Adrenal gland (tissue), 12 donors: ENCODE results near the gene FCHSD2. TPM values are rescaled to one million over a fixed set of nuclear protein-coding genes. Genes with fewer than 3 reads are reported as not detected.

Experiments used
- DNase-seq, 7 donors: peaks; one replicate each; pipeline ENCODE4 v3.0.0-alpha.2; 2019 to 2020
- H3K27ac ChIP-seq, 5 donors: fragments of 200-600 bp; sonication (generic) in 4 of 5; 1 replicate in 3 of 5; 2 replicates in 2 of 5; pipeline versions ENCODE4 v1.5.1 to v1.8.0; 2016 to 2020; ENCODE audit warnings: mild to moderate bottlenecking in 1 of 5
- H3K27me3 ChIP-seq: fragments of 200-600 bp; 2 replicates; pipeline ENCODE4 v1.8.0; 2021
- H3K36me3 ChIP-seq, 2 donors: fragments of 200-600 bp; replicated peaks in 1 of 2; 1 replicate in 1 of 2; 2 replicates in 1 of 2; pipeline versions ENCODE4 v1.5.1 to v1.8.0; 2018 to 2022
- H3K4me1 ChIP-seq, 2 donors: fragments of 200-600 bp; replicated peaks in 1 of 2; 1 replicate in 1 of 2; 2 replicates in 1 of 2; pipeline versions ENCODE4 v1.5.1 to v1.8.0; 2018 to 2021
- H3K4me3 ChIP-seq, 4 donors: fragments of 200-600 bp; sonication (generic) in 3 of 4; one replicate each; pipeline ENCODE4 v1.5.1; 2016 to 2018
- H3K9me3 ChIP-seq, 3 donors: fragments of 200-600 bp; sonication (generic) in 1 of 3; replicated peaks in 1 of 3; 1 replicate in 2 of 3; 2 replicates in 1 of 3; pipeline versions ENCODE4 v1.5.1 to v1.8.0; 2016 to 2021
- CTCF ChIP-seq, 6 experiments: fragments of 450-650 bp in 4 of 6; fragments of 200-600 bp in 2 of 6; sonication (generic) in 1 of 6; IDR thresholded peaks; 1 replicate in 5 of 6; 2 replicates in 1 of 6; pipeline versions ENCODE4 v1.5.1 to v1.8.0; 2016 to 2021; ENCODE audit warnings: antibody characterized with exemption in 6 of 6, mild to moderate bottlenecking in 2 of 6, moderate library complexity in 1 of 6
- POLR2A ChIP-seq, 2 donors: fragments of 450-650 bp; IDR thresholded peaks; one replicate each; pipeline ENCODE4 v1.6.1; 2017; ENCODE audit warnings: antibody characterized with exemption in 2 of 2, mild to moderate bottlenecking in 2 of 2, moderate library complexity in 1 of 2
- WGBS, 4 donors: extraction: QIAGEN DNeasy Blood & Tissue Kit in 2 of 4; methylation state at CpG; one replicate each; pipeline versions ENCODE4 v1.1.5 to v1.1.7; 2013 to 2017; 5-methylcytosine and 5-hydroxymethylcytosine counted together
- intact Hi-C, 2 donors: fragments of 100-400 bp; cut with DNase I; formaldehyde crosslinking; loops; one replicate each; pipeline versions ENCODE4 v1.14.1 to v1.15.0; 2022 to 2023
- polyA plus RNA-seq, 3 donors: library from polyadenylated mRNA; stranded (reverse); fragments of 200-250 nt in 2 of 3; fragments of 350-450 nt in 1 of 3; fragmentation: Illumina TruSeq in 1 of 3; extraction: RNeasy Lipid Tissue Mini Kit (QIAGEN cat#74804) in 1 of 3; gene quantifications; one replicate each; pipeline ENCODE4 v1.2.3, GENCODE V29; 2013 to 2014
- total RNA-seq, 9 donors: library from RNA; depleted of rRNA in 4 of 9; stranded (reverse); fragments of >200 nt in 4 of 9; fragments of 120-200 nt in 1 of 9; fragmentation: NEBNext Ultra II Directional in 1 of 9; extraction: Animal tissue kit (Norgen Biotek cat#: 25700) in 1 of 9; gene quantifications; one replicate each; pipeline versions ENCODE4 v1.1.0 to v1.2.4, GENCODE V29; 2013 to 2023
- donor health status: healthy with polysubstance abuse.
- donor health status: Bipolar disorder and iron deficiency.
- donor health status: DM: yes; HTN: yes; CAD: no.
- donor health status: DM: no; HTN: no; CAD: no.
- donor health status: DM: no; HTN: no; CAD: no.
- donor health status: DM: yes; HTN: yes; CAD: no.

FCHSD2 gene
- total and polyA plus RNA-seq, 12 donors = 14.6 to 67.2 (median 32.7) TPM

DNA sequence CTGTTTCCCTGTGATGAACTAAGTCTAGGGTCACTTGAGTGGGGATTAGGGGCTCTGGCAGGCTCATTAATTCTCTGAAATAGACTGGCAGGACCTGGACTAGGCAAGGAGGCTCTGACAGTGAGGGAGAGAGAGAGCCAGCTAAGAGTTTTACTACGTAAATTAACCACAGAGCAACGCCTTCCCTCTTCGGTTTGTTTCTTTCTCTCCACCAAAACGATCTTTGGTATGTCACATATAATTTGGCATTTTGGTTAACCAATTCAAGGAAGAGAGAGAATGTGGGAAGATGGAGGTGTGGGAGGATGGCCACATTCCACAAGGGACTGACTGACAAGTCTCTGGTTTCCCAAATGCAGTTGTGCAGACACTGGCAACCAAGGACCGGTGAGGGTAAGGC is 300.0 kb downstream of the FCHSD2 start:
- Histone ChIP-seq H3K9me3 (no peaks in the 10 kb centered on the region), H3K27me3 (no peaks in the 10 kb centered on the region), H3K36me3 (peaks cover 0 to 54% of the 10 kb centered on the region in 2 donors), H3K27ac (peak overlapping the region in 2 of 5 donors; percentile 54 to 62), H3K4me1 (peaks cover 0 to 8% of the 10 kb centered on the region in 2 donors), H3K4me3 (no peak overlapping the region)
- intact Hi-C loops = no loop called here
- TF ChIP-seq POLR2A (IDR thresholded peaks at IDR 0.05) (no peak), CTCF (IDR thresholded peaks at IDR 0.05) (no peak)
- no peak for DNase-seq
- 81 to 91% (median 84%) methylated on average over 5 of the region's 5 CpGs for WGBS, 4 donors

GRCh38 chr11:72841397-72841796 is 300.7 kb downstream of the FCHSD2 start:
- Histone ChIP-seq H3K36me3 (peaks cover 0 to 51% of the 10 kb centered on the region in 2 donors), H3K4me3 (no peak overlapping the region), H3K9me3 (no peaks in the 10 kb centered on the region), H3K4me1 (peaks cover 0 to 8% of the 10 kb centered on the region in 2 donors), H3K27ac (no peak overlapping the region), H3K27me3 (no peaks in the 10 kb centered on the region)
- TF ChIP-seq CTCF (IDR thresholded peaks at IDR 0.05) = no peak
- TF ChIP-seq POLR2A (IDR thresholded peaks at IDR 0.05) = no peak
- peak in 1 of 7 donors; percentile 16 for DNase-seq
- 89 to 91% (median 91%) methylated on average over 7 of the region's 7 CpGs for WGBS, 4 donors
- intact Hi-C loops = no loop called here

- Histone ChIP-seq H3K27ac (peak overlapping the region in 1 of 5 donors; percentile 28), H3K27me3 (no peaks in the 10 kb centered on the region), H3K9me3 (no peaks in the 10 kb centered on the region), H3K4me3 (no peak overlapping the region), H3K4me1 (peaks cover 0 to 11% of the 10 kb centered on the region in 2 donors), H3K36me3 (peaks cover 0 to 48% of the 10 kb centered on the region in 2 donors)
- intact Hi-C loops = no loop called here
- DNase-seq = peak in 1 of 7 donors; percentile 4
- no peak for TF ChIP-seq POLR2A (IDR thresholded peaks at IDR 0.05)
- no peak for TF ChIP-seq CTCF (IDR thresholded peaks at IDR 0.05)
- 84 to 91% (median 88%) methylated on average over 4 of the region's 4 CpGs for WGBS, 4 donors
Observed at GRCh38 chr11:72840780-72841179, 301.3 kb downstream of the FCHSD2 start.

DNA sequence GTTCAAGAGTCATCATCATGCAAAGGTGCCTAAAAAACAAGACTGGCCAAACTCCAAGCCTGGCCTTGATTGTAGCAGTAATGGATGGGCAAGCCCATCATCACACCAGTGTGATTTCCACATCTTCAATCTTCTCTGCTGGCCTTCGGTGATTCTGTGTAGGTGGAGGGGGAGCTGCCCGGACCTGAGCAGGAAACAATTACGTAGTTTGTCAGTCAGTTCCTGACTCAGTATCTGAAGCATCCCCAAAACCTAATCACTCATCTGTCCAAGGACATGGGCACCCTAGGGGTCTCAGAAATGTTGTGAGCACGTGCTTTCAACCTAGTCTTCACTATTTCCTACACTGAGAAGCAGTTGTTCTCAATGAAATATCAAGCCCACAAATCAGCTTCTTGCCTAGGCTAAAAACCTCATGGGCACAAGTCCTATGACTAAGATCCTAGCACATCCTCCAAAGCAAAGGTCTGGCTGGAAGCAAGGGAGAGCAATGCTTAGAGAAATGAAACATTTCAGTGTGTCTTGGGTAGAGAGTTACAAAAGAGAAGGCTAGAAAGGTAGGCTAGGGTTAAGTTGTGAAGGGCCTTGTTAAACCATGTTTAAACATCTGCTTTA is 303.3 kb downstream of the FCHSD2 start:
- H3K27me3 ChIP-seq = no peaks in the 10 kb centered on the region
- H3K4me3 ChIP-seq = no peak overlapping the region
- DNase-seq = peak; percentile 31 to 85 (median 71)
- no peak for TF ChIP-seq CTCF (IDR thresholded peaks at IDR 0.05)
- no peak for TF ChIP-seq POLR2A (IDR thresholded peaks at IDR 0.05)
- peak overlapping the region in 2 of 5 donors; percentile 18 to 36 for H3K27ac ChIP-seq
- H3K9me3 ChIP-seq = no peaks in the 10 kb centered on the region
- 45 to 60% (median 50%) methylated on average over 3 to 4 of the region's 4 CpGs for WGBS, 4 donors
- H3K4me1 ChIP-seq = peaks cover 15 to 31% of the 10 kb centered on the region in 2 donors
- intact Hi-C loops = loop anchor here in 1 of 2 donors (10.0 kb wide), 1 partner anchor 86 kb away; no protein-coding TSS in a partner anchor
- peaks cover 0 to 48% of the 10 kb centered on the region in 2 donors for H3K36me3 ChIP-seq
